HepG2 (cell line): ENCODE results near the gene HOXA7. TPM values are rescaled to one million over a fixed set of nuclear protein-coding genes. Genes with fewer than 3 reads are reported as not detected.

Source experiments
- ESRRA ChIP-seq: sonication (generic); formaldehyde crosslinking; IDR thresholded peaks from 2 replicates; pipeline ENCODE4 v1.5.1; 2020; ENCODE audit warnings: mild to moderate bottlenecking, low read depth, missing genetic modification reagents
- HMG20A ChIP-seq: IDR thresholded peaks from 2 replicates; pipeline ENCODE4 v1.6.1; 2016; ENCODE audit warnings: borderline replicate concordance
- HNRNPLL ChIP-seq: fragments of 200-400 bp; formaldehyde crosslinking; IDR thresholded peaks from 2 replicates; pipeline ENCODE4 v1.6.1; 2017; ENCODE audit warnings: mild to moderate bottlenecking, low read depth, low read length; ENCODE audit not compliant: poor library complexity, severe bottlenecking
- NR1H2 ChIP-seq: sonication (generic); formaldehyde crosslinking; IDR thresholded peaks from 2 replicates; pipeline ENCODE4 v1.8.1; 2022; ENCODE audit warnings: low read depth, missing genetic modification reagents, borderline replicate concordance
- ONECUT2 ChIP-seq: sonication (generic); formaldehyde crosslinking; IDR thresholded peaks from 2 replicates; pipeline ENCODE4 v1.4.0; 2020; ENCODE audit warnings: missing genetic modification reagents
- PHF5A ChIP-seq: IDR thresholded peaks from one replicate; pipeline ENCODE4 v1.6.1; 2018; ENCODE audit warnings: low read depth, missing genetic modification reagents; ENCODE audit not compliant: unreplicated experiment
- REPIN1 ChIP-seq: sonication (generic); formaldehyde crosslinking; IDR thresholded peaks from 2 replicates; pipeline ENCODE4 v1.8.0; 2022; ENCODE audit warnings: missing genetic modification reagents, low read depth, mild to moderate bottlenecking, borderline replicate concordance
- SALL1 ChIP-seq: sonication (generic); formaldehyde crosslinking; IDR thresholded peaks from 2 replicates; pipeline ENCODE4 v1.8.0; 2022; ENCODE audit warnings: mild to moderate bottlenecking, missing genetic modification reagents
- SMAD3 ChIP-seq: sonication (generic); formaldehyde crosslinking; IDR thresholded peaks from 2 replicates; pipeline ENCODE4 v1.4.0; 2020; ENCODE audit warnings: missing genetic modification reagents
- SPEN ChIP-seq: sonication (generic); formaldehyde crosslinking; IDR thresholded peaks from 2 replicates; pipeline ENCODE4 v1.5.1; 2020; ENCODE audit warnings: low read depth, mild to moderate bottlenecking, missing genetic modification reagents
- ZNF225 ChIP-seq: sonication (generic); formaldehyde crosslinking; IDR thresholded peaks from 2 replicates; pipeline ENCODE4 v1.4.0; 2020; ENCODE audit warnings: mild to moderate bottlenecking, missing genetic modification reagents
- ZNF556 ChIP-seq: sonication (generic); formaldehyde crosslinking; IDR thresholded peaks from 2 replicates; pipeline ENCODE4 v1.4.0; 2020; ENCODE audit warnings: mild to moderate bottlenecking, missing genetic modification reagents, borderline replicate concordance
- ZNF614 ChIP-seq: IDR thresholded peaks from 2 replicates; pipeline ENCODE4 v1.6.1; 2018; ENCODE audit warnings: missing biosample characterization, missing genetic modification reagents, inconsistent platforms, borderline replicate concordance
- ZNF616 ChIP-seq: sonication (generic); formaldehyde crosslinking; IDR thresholded peaks from 2 replicates; pipeline ENCODE4 v1.5.0; 2020; ENCODE audit warnings: low read depth, mild to moderate bottlenecking, missing genetic modification reagents
- ZNF678 ChIP-seq: sonication (generic); formaldehyde crosslinking; IDR thresholded peaks from 2 replicates; pipeline ENCODE4 v1.4.0; 2020; ENCODE audit warnings: mild to moderate bottlenecking, missing genetic modification reagents
- ZNF720 ChIP-seq: sonication (generic); formaldehyde crosslinking; IDR thresholded peaks from 2 replicates; pipeline ENCODE4 v1.4.0; 2020; ENCODE audit warnings: missing genetic modification reagents
- ZNF878 ChIP-seq: sonication (generic); formaldehyde crosslinking; IDR thresholded peaks from 2 replicates; pipeline ENCODE4 v1.8.1; 2023; ENCODE audit warnings: mild to moderate bottlenecking, missing genetic modification reagents, moderate library complexity
- ZSCAN25 ChIP-seq: sonication (generic); formaldehyde crosslinking; IDR thresholded peaks from 2 replicates; pipeline ENCODE4 v1.8.0; 2022; ENCODE audit warnings: mild to moderate bottlenecking, missing genetic modification reagents
- polyA plus RNA-seq, 8 experiments: library from polyadenylated mRNA; depleted of rRNA in 3 of 8; stranded (reverse) in 7 of 8; unstranded in 1 of 8; fragments of >200 nt; fragmentation: Illumina TruSeq in 4 of 8; extraction: Trizol in 4 of 8; gene quantifications; 2 replicates each; pipeline versions ENCODE4 v1.2.1 to v1.2.3, GENCODE V29; 2011 to 2016; ENCODE audit warnings: low read depth in 4 of 8, missing spikeins in 1 of 8, mixed read lengths in 1 of 8; ENCODE audit not compliant: insufficient read depth in 1 of 8
- total RNA-seq, 5 experiments: library from RNA; depleted of rRNA; stranded (reverse); fragments of >200 nt; fragmentation: Illumina TruSeq; extraction: Trizol; gene quantifications; 2 replicates each; pipeline ENCODE4 v1.2.3, GENCODE V29; 2016; ENCODE audit warnings: low read depth in 1 of 5
- TF ChIP-seq, protein P1 (sequence below): sonication (generic); formaldehyde crosslinking; IDR thresholded peaks from 2 replicates; pipeline ENCODE4 v1.4.0; 2020; ENCODE audit warnings: missing genetic modification reagents
- TF ChIP-seq, protein P2 (sequence below): sonication (generic); formaldehyde crosslinking; IDR thresholded peaks from 2 replicates; pipeline ENCODE4 v1.5.0; 2020; ENCODE audit warnings: missing genetic modification reagents
- TF ChIP-seq, protein P3 (sequence below): sonication (generic); formaldehyde crosslinking; IDR thresholded peaks from 2 replicates; pipeline ENCODE4 v1.8.1; 2023; ENCODE audit warnings: mild to moderate bottlenecking, moderate library complexity, missing genetic modification reagents
- TF ChIP-seq, protein P4 (sequence below): sonication (generic); formaldehyde crosslinking; IDR thresholded peaks from 2 replicates; pipeline ENCODE4 v1.4.0; 2020; ENCODE audit warnings: mild to moderate bottlenecking, missing genetic modification reagents
- TF ChIP-seq, protein P5 (sequence below): IDR thresholded peaks from 2 replicates; pipeline ENCODE4 v1.6.1; 2012; ENCODE audit warnings: low read depth, low read length, improper control_type of control experiment

HOXA7 gene
- total and polyA plus RNA-seq, 2 of the 13 experiments (the other 11 are each of a cell fraction or from before 2014, with no cell fraction given) = 0.05 TPM; not detected in 1

DNA sequence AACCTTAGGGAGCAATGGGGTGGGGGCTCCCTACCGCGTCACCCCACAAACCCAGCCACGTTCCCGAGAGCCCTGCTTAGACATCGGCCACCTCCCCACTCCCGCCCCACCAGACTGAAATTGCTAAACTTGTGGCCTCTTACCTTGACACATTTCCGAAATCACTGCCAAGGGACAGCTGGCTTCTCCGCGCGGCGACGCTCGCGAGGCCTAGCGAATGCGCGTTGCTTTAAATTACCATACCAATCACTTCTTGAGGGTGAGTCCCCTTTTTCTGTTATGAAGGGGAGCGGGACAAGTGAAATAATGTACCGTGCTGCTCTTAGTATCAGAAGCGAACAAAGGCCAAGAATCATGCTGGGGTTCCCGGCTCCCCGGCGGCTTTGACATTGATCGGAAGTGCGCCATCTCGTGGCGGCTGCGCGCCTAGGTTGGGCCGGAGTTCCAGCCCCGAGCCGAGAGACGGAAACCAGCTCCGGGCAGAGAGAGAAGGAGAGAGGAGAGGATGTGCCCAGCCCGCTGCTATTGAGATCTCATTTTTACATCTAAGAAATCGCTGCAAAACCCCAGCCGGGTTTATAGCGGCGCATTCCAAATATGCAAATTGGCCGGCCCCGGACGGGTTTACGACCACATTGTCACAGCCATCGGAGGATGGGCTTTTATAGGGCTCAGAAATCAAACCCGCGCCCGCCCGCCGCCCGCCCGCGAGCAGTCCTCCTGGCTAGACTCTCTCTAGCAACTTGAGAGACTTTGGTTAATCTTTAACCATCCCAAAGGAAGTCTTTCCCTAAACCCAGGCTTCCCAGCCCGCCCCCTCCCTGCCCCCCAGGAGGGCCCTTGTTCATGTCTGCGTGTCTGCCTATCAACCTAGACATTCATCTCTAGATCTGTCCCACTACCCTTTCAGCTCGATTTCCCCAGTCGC, 23.3 kb upstream of the HOXA7 start (continued):
- TF ChIP-seq ZSCAN25 (CRISPR knock-in tag) (no peak), SMAD3 (no peak), NR1H2 (CRISPR knock-in tag) (no peak), HMG20A (CRISPR knock-in tag) (no peak), SALL1 (0 out of 2 replicates have a peak, but pooled peaks have one; percentile 11), HNRNPLL (peak; percentile 26), ZNF878 (CRISPR knock-in tag) (0 out of 2 replicates have a peak, but pooled peaks have one; percentile 61), ONECUT2 (0 out of 2 replicates have a peak, but pooled peaks have one; percentile 41), ZNF556 (CRISPR knock-in tag) (0 out of 2 replicates have a peak, but pooled peaks have one; percentile 35), SPEN (CRISPR knock-in tag) (no peak), ZNF614 (CRISPR knock-in tag) (no peak), ZNF678 (no peak), ESRRA (no peak), ZNF225 (CRISPR knock-in tag) (no peak), PHF5A (CRISPR knock-in tag) (no peak), ZNF616 (no peak), REPIN1 (no peak), ZNF720 (CRISPR knock-in tag) (no peak)
- TF ChIP-seq, protein P1, sequence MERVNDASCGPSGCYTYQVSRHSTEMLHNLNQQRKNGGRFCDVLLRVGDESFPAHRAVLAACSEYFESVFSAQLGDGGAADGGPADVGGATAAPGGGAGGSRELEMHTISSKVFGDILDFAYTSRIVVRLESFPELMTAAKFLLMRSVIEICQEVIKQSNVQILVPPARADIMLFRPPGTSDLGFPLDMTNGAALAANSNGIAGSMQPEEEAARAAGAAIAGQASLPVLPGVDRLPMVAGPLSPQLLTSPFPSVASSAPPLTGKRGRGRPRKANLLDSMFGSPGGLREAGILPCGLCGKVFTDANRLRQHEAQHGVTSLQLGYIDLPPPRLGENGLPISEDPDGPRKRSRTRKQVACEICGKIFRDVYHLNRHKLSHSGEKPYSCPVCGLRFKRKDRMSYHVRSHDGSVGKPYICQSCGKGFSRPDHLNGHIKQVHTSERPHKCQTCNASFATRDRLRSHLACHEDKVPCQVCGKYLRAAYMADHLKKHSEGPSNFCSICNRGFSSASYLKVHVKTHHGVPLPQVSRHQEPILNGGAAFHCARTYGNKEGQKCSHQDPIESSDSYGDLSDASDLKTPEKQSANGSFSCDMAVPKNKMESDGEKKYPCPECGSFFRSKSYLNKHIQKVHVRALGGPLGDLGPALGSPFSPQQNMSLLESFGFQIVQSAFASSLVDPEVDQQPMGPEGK (CRISPR knock-in tag) = peak; percentile 26; the same call in 1 of the 2 replicates
- TF ChIP-seq, protein P2, sequence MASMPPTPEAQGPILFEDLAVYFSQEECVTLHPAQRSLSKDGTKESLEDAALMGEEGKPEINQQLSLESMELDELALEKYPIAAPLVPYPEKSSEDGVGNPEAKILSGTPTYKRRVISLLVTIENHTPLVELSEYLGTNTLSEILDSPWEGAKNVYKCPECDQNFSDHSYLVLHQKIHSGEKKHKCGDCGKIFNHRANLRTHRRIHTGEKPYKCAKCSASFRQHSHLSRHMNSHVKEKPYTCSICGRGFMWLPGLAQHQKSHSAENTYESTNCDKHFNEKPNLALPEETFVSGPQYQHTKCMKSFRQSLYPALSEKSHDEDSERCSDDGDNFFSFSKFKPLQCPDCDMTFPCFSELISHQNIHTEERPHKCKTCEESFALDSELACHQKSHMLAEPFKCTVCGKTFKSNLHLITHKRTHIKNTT = no peak
- TF ChIP-seq, protein P3, sequence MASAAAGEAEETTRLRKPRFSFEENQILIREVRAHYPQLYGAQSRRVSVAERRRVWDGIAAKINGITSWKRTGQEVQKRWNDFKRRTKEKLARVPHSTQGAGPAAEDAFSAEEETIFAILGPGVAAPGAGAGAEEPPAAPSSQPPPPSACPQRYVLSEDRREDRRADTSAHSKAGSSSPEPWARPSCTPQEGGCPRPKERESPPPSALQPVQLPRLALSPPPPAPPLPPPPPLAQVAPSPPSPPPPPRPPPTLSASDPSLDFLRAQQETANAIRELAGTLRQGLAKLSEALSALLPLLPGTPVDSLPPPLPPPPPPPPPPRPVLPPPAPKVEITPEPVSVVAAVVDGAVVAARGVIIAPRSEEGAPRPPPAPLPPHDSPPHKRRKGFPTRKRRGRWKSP (CRISPR knock-in tag) = no peak
- TF ChIP-seq, protein P4, sequence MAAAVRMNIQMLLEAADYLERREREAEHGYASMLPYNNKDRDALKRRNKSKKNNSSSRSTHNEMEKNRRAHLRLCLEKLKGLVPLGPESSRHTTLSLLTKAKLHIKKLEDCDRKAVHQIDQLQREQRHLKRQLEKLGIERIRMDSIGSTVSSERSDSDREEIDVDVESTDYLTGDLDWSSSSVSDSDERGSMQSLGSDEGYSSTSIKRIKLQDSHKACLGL (CRISPR knock-in tag) = no peak
- TF ChIP-seq, protein P5, sequence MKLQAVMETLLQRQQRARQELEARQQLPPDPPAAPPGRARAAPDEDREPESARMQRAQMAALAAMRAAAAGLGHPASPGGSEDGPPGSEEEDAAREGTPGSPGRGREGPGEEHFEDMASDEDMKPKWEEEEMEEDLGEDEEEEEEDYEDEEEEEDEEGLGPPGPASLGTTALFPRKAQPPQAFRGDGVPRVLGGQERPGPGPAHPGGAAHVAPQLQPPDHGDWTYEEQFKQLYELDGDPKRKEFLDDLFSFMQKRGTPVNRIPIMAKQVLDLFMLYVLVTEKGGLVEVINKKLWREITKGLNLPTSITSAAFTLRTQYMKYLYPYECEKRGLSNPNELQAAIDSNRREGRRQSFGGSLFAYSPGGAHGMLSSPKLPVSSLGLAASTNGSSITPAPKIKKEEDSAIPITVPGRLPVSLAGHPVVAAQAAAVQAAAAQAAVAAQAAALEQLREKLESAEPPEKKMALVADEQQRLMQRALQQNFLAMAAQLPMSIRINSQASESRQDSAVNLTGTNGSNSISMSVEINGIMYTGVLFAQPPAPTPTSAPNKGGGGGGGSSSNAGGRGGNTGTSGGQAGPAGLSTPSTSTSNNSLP = 0 out of 2 replicates have a peak, but pooled peaks have one; percentile 13
